ENCODE data around the gene RNPEP. TPM values are rescaled to one million over a fixed set of nuclear protein-coding genes. Genes with fewer than 3 reads are reported as not detected.

RNPEP gene
- total and polyA plus RNA-seq, 2 of the 8 experiments (the other 6 are each of a cell fraction or from before 2014, with no cell fraction given): 34.1 to 51.1 TPM

GRCh38 chr1:201983380-201983805 lies 945 bp downstream of the RNPEP start:
- Histone ChIP-seq H2BK20ac (ENCODE audit: low read length) (no peak overlapping the region), H3K14ac (ENCODE audit: insufficient read length) (no peak overlapping the region), H3K4me2 (ENCODE audit: insufficient read depth in 1 of 2, low read depth in 2 of 2, low read length in 2 of 2) (peak overlapping the region; percentile 86), H3K79me1 (ENCODE audit: low read depth, low read length) (peaks cover 2% of the 10 kb centered on the region; the same call in 1 of the 2 replicates), H4K8ac (ENCODE audit: extremely low read depth, insufficient read depth, low read length) (peak overlapping the region; percentile 76; the same call in 1 of the 2 replicates), H3K23ac (ENCODE audit: insufficient read length) (no peak overlapping the region), H4K91ac (replicated peaks; ENCODE audit: insufficient read length, low read length) (no peak overlapping the region), H2AK5ac (ENCODE audit: low read depth, low read length) (no peak overlapping the region), H3K27me3 (replicated peaks in 1 of 4; ENCODE audit: control insufficient read depth in 3 of 4, extremely low read depth in 1 of 4, insufficient read depth in 3 of 4, low read length in 3 of 4) (peaks cover 0 to 3% (median 0%) of the 10 kb centered on the region in 4 experiments; a peak in 1 of 7 replicates), H3K36me3 (ENCODE audit: control insufficient read depth in 2 of 4, insufficient read depth in 4 of 4, low read length in 3 of 4) (no peaks in the 10 kb centered on the region), H3K4me3 (ENCODE audit: extremely low read depth in 1 of 4, insufficient read depth in 2 of 4, low read depth in 3 of 4, low read length in 4 of 4) (peak overlapping the region; percentile 78 to 87 (median 82)), H2BK120ac (replicated peaks; ENCODE audit: low read depth, low read length) (no peak overlapping the region), H3K4me1 (replicated peaks in 1 of 4; ENCODE audit: control insufficient read depth in 3 of 4, insufficient read depth in 4 of 4, low read length in 3 of 4) (peaks cover 0 to 4% (median 2%) of the 10 kb centered on the region in 4 experiments; a peak in 5 of 7 replicates), H2BK15ac (ENCODE audit: low read length) (no peak overlapping the region), H4K20me1 (replicated peaks in 1 of 2; ENCODE audit: control insufficient read depth in 1 of 2, insufficient read depth in 2 of 2, low read length in 2 of 2) (peaks cover 0 to 2% of the 10 kb centered on the region in 2 experiments), H2BK5ac (ENCODE audit: low read depth, low read length) (no peak overlapping the region), H3K9ac (replicated peaks in 1 of 4; ENCODE audit: extremely low read depth in 1 of 4, low read depth in 3 of 4, low read length in 3 of 4) (peak overlapping the region in 3 of 4 experiments; percentile 55 to 74 (median 67); a peak in 5 of 7 replicates), H4K5ac (ENCODE audit: insufficient read length, low read depth, low read length) (peak overlapping the region; percentile 1), H3K18ac (ENCODE audit: extremely low read depth, low read length) (no peak overlapping the region), H3K9me3 (ENCODE audit: insufficient read depth in 2 of 2, low read depth in 1 of 2, low read length in 1 of 2) (no peaks in the 10 kb centered on the region), H3K56ac (replicated peaks; ENCODE audit: insufficient read length, low read depth, low read length) (no peak overlapping the region), H3K23me2 (ENCODE audit: low read depth, low read length) (peaks cover 6% of the 10 kb centered on the region), H2AFZ (ENCODE audit: low read length) (peak overlapping the region; percentile 86), H2BK12ac (ENCODE audit: low read depth, low read length) (no peak overlapping the region; the same call in 1 of the 2 replicates), H3K79me2 (ENCODE audit: control insufficient read depth in 1 of 2, insufficient read depth in 2 of 2, low read length in 2 of 2) (peaks cover 3 to 38% of the 10 kb centered on the region in 2 experiments; a peak in 3 of 4 replicates), H3K4ac (replicated peaks; ENCODE audit: insufficient read length, low read depth, low read length) (no peak overlapping the region), H3K27ac (ENCODE audit: low read depth, low read length) (no peak overlapping the region)
- 21% methylated on average over 11 of the region's 11 CpGs; no CpG with 5 or more reads in 1 of the 2 experiments for WGBS, 2 experiments (ENCODE audit: extremely low coverage in 1 of 2, insufficient coverage in 1 of 2, insufficient read length in 1 of 2, insufficient replicate concordance in 2 of 2, low coverage in 1 of 2, low lambda C conversion rate in 2 of 2, missing lambda C conversion rate in 1 of 2)
- ChIA-PET CTCF (ENCODE audit: partially characterized antibody) (interaction anchor here (0.7 to 7.3 kb wide), 11 partner anchors 9 to 136 kb away, joined by 3 to 44 read pairs (median 5); no protein-coding TSS in a partner anchor), POLR2A (ENCODE audit: partially characterized antibody) (interaction anchor here (1.3 to 2.6 kb wide), 10 partner anchors 10 to 105 kb away, joined by 3 to 11 read pairs (median 6); partner anchors contain the start of genes ELF3 and TIMM17A)
- FAIRE-seq: no peak
- no peak for DNase-seq (ENCODE audit: low read depth in 1 of 2, low spot score in 2 of 2)
- TF ChIP-seq JUND (IDR thresholded peaks at IDR 0.05; ENCODE audit: low read length) (no peak), HDAC2 (IDR thresholded peaks at IDR 0.05; ENCODE audit: borderline replicate concordance in 1 of 2, low read depth in 2 of 2, low read length in 2 of 2) (0 out of 4 replicates have a peak, but pooled peaks of 1 of the 2 experiments have one; percentile 30), USF2 (IDR thresholded peaks at IDR 0.05; ENCODE audit: low read length) (no peak), E2F6 (IDR thresholded peaks at IDR 0.05) (no peak)
